Astrocyte of the spinal cord (primary cell): ENCODE data around the gene IL17C.

Experiments used
- DNase-seq: peaks from one replicate; pipeline ENCODE4 v3.0.0; 2011; ENCODE audit warnings: low read depth, low spot score
- H3K4me3 ChIP-seq: 2 replicates; pipeline ENCODE4 v1.5.1; 2011; ENCODE audit warnings: low read depth, mild to moderate bottlenecking, low read length, moderate library complexity
- in situ Hi-C: cut with HindIII; loops from 2 replicates; pipeline ENCODE4 v1.10.0; 2017; ENCODE audit warnings: low sequenced_read_pairs
- TF ChIP-seq, protein P1 (sequence below): IDR thresholded peaks from 2 replicates; pipeline ENCODE4 v1.5.1; 2012; ENCODE audit warnings: low read depth, mild to moderate bottlenecking, low read length, inconsistent platforms

Gene IL17C

DNA sequence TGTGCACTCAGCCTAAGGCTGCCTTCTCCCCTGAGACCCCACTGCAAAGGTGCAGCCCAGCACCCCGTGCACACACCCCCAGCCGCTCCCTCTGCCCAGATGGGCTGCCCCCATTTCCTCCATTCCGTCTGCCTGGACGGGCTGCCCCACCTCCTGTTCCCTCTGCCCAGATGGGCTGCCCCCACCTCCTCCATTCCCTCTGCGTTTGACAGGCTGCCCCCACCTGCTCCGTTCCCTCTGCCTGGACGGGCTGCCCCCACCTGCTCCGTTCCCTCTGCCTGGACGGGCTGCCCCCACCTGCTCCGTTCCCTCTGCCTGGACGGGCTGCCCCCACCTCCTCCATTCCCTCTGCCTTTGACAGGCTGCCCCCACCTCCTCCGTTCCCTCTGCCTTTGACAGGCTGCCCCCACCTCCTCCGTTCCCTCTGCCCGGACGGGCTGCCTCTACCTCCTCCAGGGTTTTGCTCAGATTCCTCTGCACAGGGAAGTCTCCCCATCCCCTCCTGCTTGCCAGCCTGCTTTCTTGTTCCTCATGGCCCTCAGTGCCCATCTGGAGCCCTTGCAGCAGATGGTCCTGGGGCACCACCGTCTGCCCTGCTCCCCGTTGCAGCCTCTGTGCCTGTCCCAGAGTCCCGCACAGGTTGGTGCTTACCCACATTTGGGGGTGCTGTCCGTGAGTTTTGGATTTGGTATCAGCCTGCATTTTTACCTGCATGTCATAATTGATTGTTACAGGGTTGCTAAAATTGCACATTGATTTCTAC lies 23.4 kb upstream of the IL17C start:
- TF ChIP-seq, protein P1, sequence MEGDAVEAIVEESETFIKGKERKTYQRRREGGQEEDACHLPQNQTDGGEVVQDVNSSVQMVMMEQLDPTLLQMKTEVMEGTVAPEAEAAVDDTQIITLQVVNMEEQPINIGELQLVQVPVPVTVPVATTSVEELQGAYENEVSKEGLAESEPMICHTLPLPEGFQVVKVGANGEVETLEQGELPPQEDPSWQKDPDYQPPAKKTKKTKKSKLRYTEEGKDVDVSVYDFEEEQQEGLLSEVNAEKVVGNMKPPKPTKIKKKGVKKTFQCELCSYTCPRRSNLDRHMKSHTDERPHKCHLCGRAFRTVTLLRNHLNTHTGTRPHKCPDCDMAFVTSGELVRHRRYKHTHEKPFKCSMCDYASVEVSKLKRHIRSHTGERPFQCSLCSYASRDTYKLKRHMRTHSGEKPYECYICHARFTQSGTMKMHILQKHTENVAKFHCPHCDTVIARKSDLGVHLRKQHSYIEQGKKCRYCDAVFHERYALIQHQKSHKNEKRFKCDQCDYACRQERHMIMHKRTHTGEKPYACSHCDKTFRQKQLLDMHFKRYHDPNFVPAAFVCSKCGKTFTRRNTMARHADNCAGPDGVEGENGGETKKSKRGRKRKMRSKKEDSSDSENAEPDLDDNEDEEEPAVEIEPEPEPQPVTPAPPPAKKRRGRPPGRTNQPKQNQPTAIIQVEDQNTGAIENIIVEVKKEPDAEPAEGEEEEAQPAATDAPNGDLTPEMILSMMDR: no peak
- in situ Hi-C loops: no loop called here
- DNase-seq: no peak
- H3K4me3 ChIP-seq: no peak overlapping the region

DNA sequence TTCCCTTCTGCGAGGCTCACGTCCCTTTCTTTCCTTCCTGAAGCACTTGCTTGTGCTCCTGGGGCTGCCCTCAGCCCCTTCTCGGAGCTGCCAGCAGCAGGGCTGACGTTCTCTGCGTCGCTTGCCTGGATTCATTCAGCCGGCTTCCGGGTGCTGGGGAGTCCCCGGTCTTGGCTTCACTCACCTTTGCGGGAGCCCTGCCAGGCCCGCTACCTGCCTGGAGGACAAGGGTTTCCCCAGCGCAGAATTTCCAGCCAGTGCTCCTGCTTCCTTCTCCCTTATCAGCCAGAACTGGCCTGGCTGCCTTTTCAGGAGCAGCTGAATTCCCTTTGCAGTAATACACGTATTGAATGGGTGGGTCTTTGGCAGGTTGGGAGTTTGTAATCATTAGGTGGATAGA lies 22.1 kb upstream of the IL17C start:
- TF ChIP-seq, protein P1: no peak
- no peak for DNase-seq
- no peak overlapping the region for H3K4me3 ChIP-seq
- in situ Hi-C loops: no loop called here

DNA sequence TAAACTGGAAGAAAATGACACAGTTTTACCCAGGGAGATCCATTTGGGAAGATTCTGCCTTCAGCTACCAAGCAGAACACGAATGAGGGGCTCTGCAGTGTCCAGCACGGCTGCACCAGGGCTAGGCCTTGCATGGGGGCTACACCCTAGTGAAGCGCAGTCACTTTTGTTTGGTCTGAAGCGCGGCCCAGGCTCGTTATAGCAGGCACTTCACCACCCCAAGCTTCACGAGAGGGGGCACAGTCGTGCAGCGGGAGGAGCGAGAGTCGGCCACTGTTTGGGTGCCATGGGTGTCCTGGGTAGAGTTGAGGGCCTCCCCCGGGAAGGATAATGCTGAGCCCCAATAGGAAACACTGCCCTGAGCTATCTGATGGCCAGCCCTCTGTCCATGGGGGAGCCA lies 21.6 kb upstream of the IL17C start:
- TF ChIP-seq, protein P1: no peak
- H3K4me3 ChIP-seq: no peak overlapping the region
- in situ Hi-C loops: no loop called here
- DNase-seq: no peak

DNA sequence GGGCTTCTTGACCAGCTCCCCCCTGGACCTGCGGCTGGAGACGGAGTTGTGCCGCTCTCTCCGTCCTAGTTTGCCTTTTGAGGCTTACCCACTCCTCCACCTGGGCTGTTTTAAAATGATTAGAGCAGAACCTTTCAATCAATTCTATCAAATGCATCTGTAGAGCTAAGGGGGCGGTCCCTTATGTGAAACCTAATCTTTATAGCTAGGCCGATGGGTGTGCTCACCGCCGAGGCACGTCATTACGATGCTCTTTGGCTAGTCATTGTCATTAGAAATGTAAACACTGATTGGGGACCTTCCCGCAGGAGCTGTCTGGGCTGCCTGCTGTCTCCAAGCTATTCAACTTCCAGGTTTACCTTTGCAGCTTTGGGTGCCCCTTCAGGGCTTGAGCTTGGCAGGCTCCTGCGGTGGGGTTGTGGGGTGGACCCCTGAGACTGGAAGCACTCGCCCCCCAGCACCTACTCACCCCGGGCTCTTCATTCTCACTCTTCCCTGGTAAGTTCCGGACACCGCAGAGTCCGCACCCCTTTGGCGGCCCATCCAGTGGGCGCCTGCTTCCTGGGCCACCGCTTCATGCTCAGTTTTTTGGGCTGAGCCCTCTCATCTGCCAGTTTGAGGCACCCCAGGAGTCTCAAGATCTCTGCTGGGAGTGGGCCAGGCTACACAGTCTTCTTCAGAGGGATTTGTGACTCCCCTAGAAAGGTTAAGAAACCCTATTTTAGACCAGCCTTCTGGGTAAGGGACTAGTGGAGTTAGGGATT lies 20.9 kb upstream of the IL17C start:
- no peak for DNase-seq
- TF ChIP-seq, protein P1: no peak
- no peak overlapping the region for H3K4me3 ChIP-seq
- in situ Hi-C loops: no loop called here

DNA sequence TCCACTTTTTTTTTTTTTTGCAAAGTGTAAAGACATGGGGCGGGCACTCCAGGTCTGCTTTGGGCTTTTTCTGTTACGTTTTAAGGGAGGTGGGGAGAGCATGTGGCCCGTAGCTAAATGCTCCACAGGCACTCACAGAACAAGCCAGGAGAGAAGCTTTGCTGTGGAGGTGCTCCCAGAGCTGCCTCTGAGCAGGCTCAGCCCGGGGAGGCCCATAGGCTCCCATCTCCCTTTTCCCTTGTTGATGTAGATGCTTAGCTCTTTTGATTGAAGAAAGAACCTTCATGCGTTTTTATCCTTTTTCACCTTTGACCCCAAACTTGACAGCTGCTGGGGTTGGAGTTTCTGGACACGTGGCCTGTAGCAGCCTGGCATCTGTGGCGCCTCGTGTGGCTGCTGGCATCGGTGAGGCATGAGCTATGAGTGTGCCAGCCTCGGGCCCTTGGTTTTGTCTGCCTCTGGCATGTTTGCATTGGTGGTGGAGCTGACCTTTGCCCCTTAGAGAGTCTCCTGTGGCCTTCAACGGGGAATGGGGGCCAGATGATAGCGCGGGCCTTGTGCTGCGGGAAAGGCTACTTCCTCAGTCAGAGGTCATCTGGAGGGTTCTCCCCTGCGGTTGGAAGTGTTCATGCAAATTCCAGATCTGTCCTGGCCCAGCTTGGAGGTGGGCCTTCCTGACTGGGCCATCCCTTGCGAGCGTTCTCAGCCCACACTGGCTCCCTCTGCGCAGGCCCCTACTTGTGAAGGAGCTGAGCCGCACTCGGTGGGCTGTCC lies 20.0 kb upstream of the IL17C start:
- in situ Hi-C loops: no loop called here
- DNase-seq: no peak
- H3K4me3 ChIP-seq: no peak overlapping the region
- TF ChIP-seq, protein P1: no peak

DNA sequence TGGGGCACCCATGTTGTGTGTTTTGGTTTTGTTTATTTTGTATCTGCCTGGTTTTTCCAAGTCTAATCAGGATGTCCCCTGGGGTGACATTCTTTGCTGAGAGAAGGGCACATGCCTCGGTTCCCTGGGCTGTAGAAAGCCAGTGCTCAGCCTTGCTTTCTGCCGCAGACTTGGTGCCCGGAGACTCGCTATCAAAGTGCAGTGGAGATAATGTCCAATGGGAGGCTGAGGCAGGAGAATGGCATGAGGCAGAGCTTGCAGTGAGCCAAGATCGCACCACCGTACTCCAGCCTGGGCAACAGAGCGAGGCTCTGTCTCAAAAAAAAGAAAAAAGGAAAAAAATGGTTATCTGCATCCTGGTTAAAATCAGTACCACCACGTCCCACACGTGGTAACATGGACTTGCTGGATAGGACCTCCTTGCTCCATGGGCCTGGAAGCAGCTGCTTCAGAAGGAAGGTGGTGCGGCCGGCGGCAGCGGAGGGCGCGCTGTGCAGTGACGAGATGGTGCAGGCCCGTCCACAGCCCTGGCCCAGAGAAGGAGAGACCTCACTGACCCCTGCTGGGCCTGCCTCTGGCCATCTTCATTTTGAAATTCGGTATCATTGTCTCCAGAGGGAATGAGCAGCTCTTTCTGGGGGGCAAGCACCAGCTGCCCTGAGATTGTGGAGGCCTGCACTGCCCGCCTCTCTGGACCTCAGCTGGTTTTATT lies 19.3 kb upstream of the IL17C start:
- no peak overlapping the region for H3K4me3 ChIP-seq
- in situ Hi-C loops: no loop called here
- TF ChIP-seq, protein P1: no peak
- no peak for DNase-seq
